ENCODE data around the gene UNC119.

GRCh38 chr17:28579526-28579925, 27.1 kb upstream of the UNC119 start:
- TF ChIP-seq CTCF (conservative IDR thresholded peaks at IDR 0.05 in 1 of 2, IDR thresholded peaks at IDR 0.05 in 1 of 2; ENCODE audit: low read depth in 1 of 2, low read length in 2 of 2), result no peak
- no peak for TF ChIP-seq EZH2 (IDR thresholded peaks at IDR 0.05; ENCODE audit: low read length, missing control alignments)
